Measurements from ENCODE around the gene MORN1. TPM values are rescaled to one million over a fixed set of nuclear protein-coding genes. Genes with fewer than 3 reads are reported as not detected.
A peak's percentile ranks its signal among the peaks of the same experiment; 100 is the strongest.

Gene MORN1
- total and polyA plus RNA-seq, 10 of the 15 experiments (the other 5 are each of a cell fraction or from before 2014, with no cell fraction given): 0.76 to 7.9 (median 5.5) TPM

GRCh38 chr1:2383576-2383975 lies 7.8 kb downstream of the MORN1 start:
- Histone ChIP-seq H3K79me2 (ENCODE audit: control insufficient read depth, insufficient read depth, low read length) (peaks cover 6% of the 10 kb centered on the region; the same call in 1 of the 2 replicates), H4K20me1 (ENCODE audit: control insufficient read depth, insufficient read depth) (no peaks in the 10 kb centered on the region), H3K9me3 (replicated peaks; ENCODE audit: control insufficient read depth, insufficient read depth, low read length) (no peaks in the 10 kb centered on the region), H3K27me3 (replicated peaks in 1 of 2; ENCODE audit: control insufficient read depth in 2 of 2, insufficient read depth in 2 of 2, low read length in 1 of 2) (no peaks in the 10 kb centered on the region), H3K4me2 (ENCODE audit: control insufficient read depth, insufficient read depth) (no peak overlapping the region), H3K9ac (ENCODE audit: control insufficient read depth, insufficient read depth, low read length) (no peak overlapping the region), H3K27ac (ENCODE audit: control insufficient read depth, insufficient read depth) (no peak overlapping the region), H3K4me3 (no peak overlapping the region), H2AFZ (ENCODE audit: control insufficient read depth, low read depth, low read length) (no peak overlapping the region), H3K4me1 (ENCODE audit: control insufficient read depth, insufficient read depth, low read length) (peaks cover 23% of the 10 kb centered on the region), H3K36me3 (ENCODE audit: control insufficient read depth in 2 of 2, insufficient read depth in 2 of 2, low read length in 1 of 2) (no peaks in the 10 kb centered on the region; a peak in 1 of 4 replicates)
- ChIA-PET CTCF (interaction anchor here (0.6 to 2.4 kb wide), 2 partner anchors 189 to 243 kb away, joined by 3 to 14 read pairs; partner anchors contain the start of gene FAAP20), RAD21 (ENCODE audit: unreplicated experiment) (interaction anchor here (1.3 kb wide), 1 partner anchor 189 kb away, joined by 3 read pairs; the partner anchor contains the start of gene FAAP20), POLR2A (interaction anchor here (0.8 kb wide), 1 partner anchor 184 kb away, joined by 9 read pairs; no protein-coding TSS in a partner anchor), SMC1A (ENCODE audit: uncharacterized antibody, unreplicated experiment) (interaction anchor here (4.2 kb wide), 1 partner anchor 188 kb away, joined by 62 read pairs; the partner anchor contains the start of gene FAAP20)
- in situ Hi-C loops (cut with MboI) (no loop called here), intact Hi-C loops (cut with micrococcal nuclease; ENCODE audit: unreplicated experiment) (no loop called here)
- DNase-seq (ENCODE audit: low read depth, low spot score) (no peak), ATAC-seq (no peak), FAIRE-seq (no peak)
- TSS peak; percentile 15 for BruUV-seq (replicated peaks)
- WGBS (ENCODE audit: insufficient coverage, insufficient replicate concordance, low lambda C conversion rate, missing lambda C conversion rate): 82% methylated on average over 14 of the region's 14 CpGs
- no peak for TF ChIP-seq LARP7 (IDR thresholded peaks at IDR 0.05)
- TF ChIP-seq POU2F2 (IDR thresholded peaks at IDR 0.05; ENCODE audit: borderline replicate concordance, low read depth, low read length): no peak
- no peak for TF ChIP-seq MYC (IDR thresholded peaks at IDR 0.05; ENCODE audit: insufficient read depth, insufficient read length, insufficient replicate concordance, low read length, severe bottlenecking)
- no peak for TF ChIP-seq IRF4 (IDR thresholded peaks at IDR 0.05; ENCODE audit: low read depth, low read length)
- no peak for TF ChIP-seq EP300 (IDR thresholded peaks at IDR 0.05; ENCODE audit: borderline replicate concordance in 1 of 2, control insufficient read depth in 1 of 2, low read depth in 2 of 2, low read length in 2 of 2)
- TF ChIP-seq SUZ12 (IDR thresholded peaks at IDR 0.05; ENCODE audit: unreplicated experiment): no peak
- no peak for TF ChIP-seq MLLT1 (IDR thresholded peaks at IDR 0.05)
- TF ChIP-seq, protein P1, sequence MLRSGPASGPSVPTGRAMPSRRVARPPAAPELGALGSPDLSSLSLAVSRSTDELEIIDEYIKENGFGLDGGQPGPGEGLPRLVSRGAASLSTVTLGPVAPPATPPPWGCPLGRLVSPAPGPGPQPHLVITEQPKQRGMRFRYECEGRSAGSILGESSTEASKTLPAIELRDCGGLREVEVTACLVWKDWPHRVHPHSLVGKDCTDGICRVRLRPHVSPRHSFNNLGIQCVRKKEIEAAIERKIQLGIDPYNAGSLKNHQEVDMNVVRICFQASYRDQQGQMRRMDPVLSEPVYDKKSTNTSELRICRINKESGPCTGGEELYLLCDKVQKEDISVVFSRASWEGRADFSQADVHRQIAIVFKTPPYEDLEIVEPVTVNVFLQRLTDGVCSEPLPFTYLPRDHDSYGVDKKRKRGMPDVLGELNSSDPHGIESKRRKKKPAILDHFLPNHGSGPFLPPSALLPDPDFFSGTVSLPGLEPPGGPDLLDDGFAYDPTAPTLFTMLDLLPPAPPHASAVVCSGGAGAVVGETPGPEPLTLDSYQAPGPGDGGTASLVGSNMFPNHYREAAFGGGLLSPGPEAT (IDR thresholded peaks at IDR 0.05; ENCODE audit: low read depth): no peak
- no peak for TF ChIP-seq ZNF592 (IDR thresholded peaks at IDR 0.05)
- TF ChIP-seq, protein P2, sequence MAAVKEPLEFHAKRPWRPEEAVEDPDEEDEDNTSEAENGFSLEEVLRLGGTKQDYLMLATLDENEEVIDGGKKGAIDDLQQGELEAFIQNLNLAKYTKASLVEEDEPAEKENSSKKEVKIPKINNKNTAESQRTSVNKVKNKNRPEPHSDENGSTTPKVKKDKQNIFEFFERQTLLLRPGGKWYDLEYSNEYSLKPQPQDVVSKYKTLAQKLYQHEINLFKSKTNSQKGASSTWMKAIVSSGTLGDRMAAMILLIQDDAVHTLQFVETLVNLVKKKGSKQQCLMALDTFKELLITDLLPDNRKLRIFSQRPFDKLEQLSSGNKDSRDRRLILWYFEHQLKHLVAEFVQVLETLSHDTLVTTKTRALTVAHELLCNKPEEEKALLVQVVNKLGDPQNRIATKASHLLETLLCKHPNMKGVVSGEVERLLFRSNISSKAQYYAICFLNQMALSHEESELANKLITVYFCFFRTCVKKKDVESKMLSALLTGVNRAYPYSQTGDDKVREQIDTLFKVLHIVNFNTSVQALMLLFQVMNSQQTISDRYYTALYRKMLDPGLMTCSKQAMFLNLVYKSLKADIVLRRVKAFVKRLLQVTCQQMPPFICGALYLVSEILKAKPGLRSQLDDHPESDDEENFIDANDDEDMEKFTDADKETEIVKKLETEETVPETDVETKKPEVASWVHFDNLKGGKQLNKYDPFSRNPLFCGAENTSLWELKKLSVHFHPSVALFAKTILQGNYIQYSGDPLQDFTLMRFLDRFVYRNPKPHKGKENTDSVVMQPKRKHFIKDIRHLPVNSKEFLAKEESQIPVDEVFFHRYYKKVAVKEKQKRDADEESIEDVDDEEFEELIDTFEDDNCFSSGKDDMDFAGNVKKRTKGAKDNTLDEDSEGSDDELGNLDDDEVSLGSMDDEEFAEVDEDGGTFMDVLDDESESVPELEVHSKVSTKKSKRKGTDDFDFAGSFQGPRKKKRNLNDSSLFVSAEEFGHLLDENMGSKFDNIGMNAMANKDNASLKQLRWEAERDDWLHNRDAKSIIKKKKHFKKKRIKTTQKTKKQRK (IDR thresholded peaks at IDR 0.05; ENCODE audit: low read depth, low read length): no peak
- TF ChIP-seq ASH2L (IDR thresholded peaks at IDR 0.05; ENCODE audit: borderline replicate concordance, low read depth): no peak
- TF ChIP-seq POLR2AphosphoS5 (IDR thresholded peaks at IDR 0.05; ENCODE audit: low read length): no peak
- TF ChIP-seq IKZF2 (IDR thresholded peaks at IDR 0.05): no peak

Measured in GM12878 (cell line).